ENCODE measurements around the gene PIGN. TPM values are rescaled to one million over a fixed set of nuclear protein-coding genes. Genes with fewer than 3 reads are reported as not detected.

PIGN gene
- total RNA-seq, 1 experiment from 2014 or later: 30.9 TPM

DNA sequence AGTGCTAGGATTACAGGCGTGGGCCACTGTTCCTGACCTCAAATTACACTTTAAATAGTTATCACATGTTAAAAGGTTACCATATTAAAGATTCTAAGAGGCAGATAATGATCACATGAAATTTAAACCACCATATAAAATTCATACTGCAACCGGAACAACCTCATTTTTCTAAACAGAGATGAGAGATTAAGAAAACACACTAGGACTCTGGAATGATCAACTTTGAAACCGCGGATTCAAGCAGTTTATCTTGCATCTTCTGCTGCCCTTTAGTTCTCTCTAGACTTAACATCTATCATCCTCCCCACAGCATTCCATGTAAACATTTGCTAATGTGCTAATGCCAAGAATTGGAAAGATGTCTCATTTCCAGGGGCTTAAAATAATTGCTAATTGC lies 115.8 kb downstream of the PIGN start:
- TF ChIP-seq, protein P1, sequence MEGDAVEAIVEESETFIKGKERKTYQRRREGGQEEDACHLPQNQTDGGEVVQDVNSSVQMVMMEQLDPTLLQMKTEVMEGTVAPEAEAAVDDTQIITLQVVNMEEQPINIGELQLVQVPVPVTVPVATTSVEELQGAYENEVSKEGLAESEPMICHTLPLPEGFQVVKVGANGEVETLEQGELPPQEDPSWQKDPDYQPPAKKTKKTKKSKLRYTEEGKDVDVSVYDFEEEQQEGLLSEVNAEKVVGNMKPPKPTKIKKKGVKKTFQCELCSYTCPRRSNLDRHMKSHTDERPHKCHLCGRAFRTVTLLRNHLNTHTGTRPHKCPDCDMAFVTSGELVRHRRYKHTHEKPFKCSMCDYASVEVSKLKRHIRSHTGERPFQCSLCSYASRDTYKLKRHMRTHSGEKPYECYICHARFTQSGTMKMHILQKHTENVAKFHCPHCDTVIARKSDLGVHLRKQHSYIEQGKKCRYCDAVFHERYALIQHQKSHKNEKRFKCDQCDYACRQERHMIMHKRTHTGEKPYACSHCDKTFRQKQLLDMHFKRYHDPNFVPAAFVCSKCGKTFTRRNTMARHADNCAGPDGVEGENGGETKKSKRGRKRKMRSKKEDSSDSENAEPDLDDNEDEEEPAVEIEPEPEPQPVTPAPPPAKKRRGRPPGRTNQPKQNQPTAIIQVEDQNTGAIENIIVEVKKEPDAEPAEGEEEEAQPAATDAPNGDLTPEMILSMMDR (conservative IDR thresholded peaks at IDR 0.05): no peak
- no peak overlapping the region for H2BK120ac ChIP-seq (ENCODE audit: low read depth, low read length, poor library complexity, severe bottlenecking)

More for the DNA sequence above, 115.8 kb downstream of the PIGN start:
- no peaks in the 10 kb centered on the region for H3K9me3 Mint-ChIP-seq
- Histone ChIP-seq H3K14ac (ENCODE audit: insufficient read depth, low read length) (no peak overlapping the region), H2AFZ (ENCODE audit: low read length) (no peak overlapping the region), H3K9me3 (ENCODE audit: control insufficient read depth, low read depth, low read length) (no peaks in the 10 kb centered on the region), H3K4me1 (ENCODE audit: insufficient read depth, low read length) (no peaks in the 10 kb centered on the region), H4K8ac (replicated peaks; ENCODE audit: insufficient read length, low read depth, low read length) (no peak overlapping the region), H2BK5ac (ENCODE audit: insufficient read length, low read length) (no peak overlapping the region), H3K56ac (ENCODE audit: insufficient read length, low read depth, low read length) (no peak overlapping the region), H3K23me2 (ENCODE audit: insufficient read length, low read depth, low read length, poor library complexity, severe bottlenecking) (no peaks in the 10 kb centered on the region), H3K4ac (ENCODE audit: low read depth, low read length) (no peak overlapping the region), H4K91ac (ENCODE audit: insufficient read length, low read depth, low read length) (no peak overlapping the region), H4K20me1 (ENCODE audit: control insufficient read depth, insufficient read depth, insufficient read length) (no peaks in the 10 kb centered on the region), H3K18ac (ENCODE audit: insufficient read length, low read depth, low read length) (no peak overlapping the region), H3T11ph (ENCODE audit: low read length) (no peak overlapping the region), H3K27me3 (ENCODE audit: insufficient read depth, low read length) (no peaks in the 10 kb centered on the region), H2BK15ac (ENCODE audit: low read depth, low read length) (no peak overlapping the region), H2AK5ac (ENCODE audit: insufficient read length, low read length) (no peak overlapping the region), H2BK20ac (ENCODE audit: low read depth, low read length, poor library complexity, severe bottlenecking) (no peak overlapping the region), H3K79me1 (ENCODE audit: insufficient read depth, low read depth, low read length, poor library complexity, severe bottlenecking) (no peaks in the 10 kb centered on the region), H2BK12ac (ENCODE audit: insufficient read length, low read depth, low read length) (no peak overlapping the region), H3K27ac (ENCODE audit: insufficient read length, low read depth, low read length) (no peak overlapping the region), H3K79me2 (ENCODE audit: insufficient read depth, low read length) (no peaks in the 10 kb centered on the region), H3K4me2 (ENCODE audit: insufficient read depth, insufficient read length, low read length) (no peak overlapping the region), H3K23ac (ENCODE audit: insufficient read length, low read depth, low read length) (no peak overlapping the region), H3K9ac (ENCODE audit: extremely low read depth, insufficient read length, low read length) (no peak overlapping the region), H4K5ac (ENCODE audit: insufficient read length, low read depth, low read length) (no peak overlapping the region)
- WGBS (ENCODE audit: extremely low coverage, insufficient read length, low lambda C conversion rate): no CpG with 5 or more reads among the region's 4 CpGs
- H3K27me3 Mint-ChIP-seq (ENCODE audit: low read depth): no peaks in the 10 kb centered on the region
- H3K4me3 Mint-ChIP-seq: no peak overlapping the region
- H3K36me3 Mint-ChIP-seq (ENCODE audit: insufficient read depth in 1 of 3, low read depth in 3 of 3): peaks cover 0 to 2% (median 0%) of the 10 kb centered on the region in 3 experiments; a peak in 2 of 7 replicates
- no peak overlapping the region; a peak in 2 of 7 replicates for H3K27ac Mint-ChIP-seq
- no peaks in the 10 kb centered on the region for H3K4me1 Mint-ChIP-seq
- no peak for DNase-seq

All from H9 (cell line).